IMR-90 (cell line): ENCODE results near the gene RAD21L1. TPM values are rescaled to one million over a fixed set of nuclear protein-coding genes. Genes with fewer than 3 reads are reported as not detected.

Source experiments
- ATAC-seq: fragments of 200-7000 bp; cut with Tn5 transposase; 2 replicates; pipeline ENCODE4 v1.9.1; 2020; ENCODE audit warnings: low read depth, mild to moderate bottlenecking, moderate library complexity
- BruUV-seq: library from RNA; stranded (reverse); fragments of 400-500 nt; replicated peaks from 2 replicates; lab custom pipeline; 2021; lab: Mats Ljungman, UMichigan
- CTCF ChIA-PET: fragments of 300-600 bp; formaldehyde crosslinking; extraction: SDS; loops from one replicate; lab custom pipeline; 2021; ENCODE audit warnings: antibody characterized with exemption; lab: Yijun Ruan, JAX
- POLR2A ChIA-PET: fragments of 300-600 bp; sonication (Branson Sonifier 250); formaldehyde crosslinking; loops from one replicate; lab custom pipeline; 2022; ENCODE audit warnings: antibody characterized with exemption; ENCODE audit not compliant: unreplicated experiment; lab: Charles Lee
- DNase-seq: peaks from one replicate; pipeline ENCODE4 v3.0.0; 2013
- H2AFZ ChIP-seq: replicated peaks from 2 replicates; pipeline ENCODE3; 2013; ENCODE audit warnings: low read length, mild to moderate bottlenecking; ENCODE audit not compliant: poor library complexity
- H2AK5ac ChIP-seq: 2 replicates; pipeline ENCODE4 v1.6.1; 2013; ENCODE audit warnings: low read depth, low read length, inconsistent platforms
- H2AK9ac ChIP-seq: replicated peaks from 2 replicates; pipeline ENCODE3; 2013; ENCODE audit warnings: mild to moderate bottlenecking, low read depth, low read length, moderate library complexity; ENCODE audit not compliant: poor library complexity
- H2BK120ac ChIP-seq: 2 replicates; pipeline ENCODE4 v1.6.1; 2013; ENCODE audit warnings: low read depth, low read length, inconsistent platforms
- H2BK15ac ChIP-seq: 3 replicates; pipeline ENCODE4 v1.6.1; 2013; ENCODE audit warnings: low read depth, low read length, inconsistent platforms
- H2BK20ac ChIP-seq: 2 replicates; pipeline ENCODE4 v1.6.1; 2013; ENCODE audit warnings: low read depth, mild to moderate bottlenecking, inconsistent platforms, low read length, moderate library complexity
- H2BK5ac ChIP-seq: 2 replicates; pipeline ENCODE4 v1.6.1; 2013; ENCODE audit warnings: mild to moderate bottlenecking, low read depth, low read length, inconsistent platforms; ENCODE audit not compliant: poor library complexity, severe bottlenecking
- H3K14ac ChIP-seq: replicated peaks from 2 replicates; pipeline ENCODE4 v1.6.1; 2013; ENCODE audit warnings: low read depth, low read length, inconsistent platforms
- H3K18ac ChIP-seq: 2 replicates; pipeline ENCODE4 v1.6.1; 2013; ENCODE audit warnings: low read depth, low read length, control low read depth
- H3K23ac ChIP-seq: 2 replicates; pipeline ENCODE4 v1.6.1; 2013; ENCODE audit warnings: low read depth, low read length, inconsistent platforms
- H3K27ac ChIP-seq: 2 replicates; pipeline ENCODE4 v1.5.1; 2013; ENCODE audit warnings: mild to moderate bottlenecking, control low read depth, low read length; ENCODE audit not compliant: insufficient read depth
- H3K27me3 ChIP-seq: 2 replicates; pipeline ENCODE4 v1.6.1; 2013; ENCODE audit warnings: low read length; ENCODE audit not compliant: control insufficient read depth, insufficient read depth
- H3K36me3 ChIP-seq: 2 replicates; pipeline ENCODE4 v1.6.1; 2013; ENCODE audit warnings: low read length, mixed read lengths; ENCODE audit not compliant: control insufficient read depth, insufficient read depth
- H3K4ac ChIP-seq: 2 replicates; pipeline ENCODE4 v1.6.1; 2013; ENCODE audit warnings: low read depth, low read length, inconsistent platforms
- H3K4me1 ChIP-seq: 2 replicates; pipeline ENCODE4 v1.6.1; 2013; ENCODE audit warnings: low read length, mixed read lengths; ENCODE audit not compliant: control insufficient read depth, insufficient read depth
- H3K4me2 ChIP-seq: 2 replicates; pipeline ENCODE4 v1.6.1; 2013; ENCODE audit warnings: low read depth, mild to moderate bottlenecking, control low read depth, low read length, moderate library complexity
- H3K4me3 ChIP-seq: 2 replicates; pipeline ENCODE4 v1.5.1; 2013; ENCODE audit warnings: low read depth, mild to moderate bottlenecking, control low read depth, low read length, moderate library complexity; ENCODE audit not compliant: insufficient read depth
- H3K56ac ChIP-seq: 2 replicates; pipeline ENCODE4 v1.6.1; 2013; ENCODE audit warnings: low read length, inconsistent platforms; ENCODE audit not compliant: insufficient read depth; ENCODE audit errors: extremely low read depth
- H3K79me1 ChIP-seq, 2 experiments: 2 replicates each; pipeline ENCODE4 v1.6.1; 2013; ENCODE audit warnings: low read length in 2 of 2, inconsistent platforms in 1 of 2, low read depth in 1 of 2
- H3K9ac ChIP-seq: 2 replicates; pipeline ENCODE4 v1.6.1; 2013; ENCODE audit warnings: low read depth, low read length, control low read depth
- H3K9me1 ChIP-seq: 2 replicates; pipeline ENCODE4 v1.6.1; 2013; ENCODE audit warnings: low read length, inconsistent platforms; ENCODE audit not compliant: insufficient read depth
- H3K9me3 ChIP-seq: 2 replicates; pipeline ENCODE4 v1.6.1; 2013; ENCODE audit warnings: low read length; ENCODE audit not compliant: control insufficient read depth, insufficient read depth
- H4K20me1 ChIP-seq: 2 replicates; pipeline ENCODE4 v1.6.1; 2013; ENCODE audit warnings: low read length, inconsistent platforms; ENCODE audit not compliant: insufficient read depth
- H4K5ac ChIP-seq: 2 replicates; pipeline ENCODE4 v1.6.1; 2013; ENCODE audit warnings: mild to moderate bottlenecking, low read depth, low read length, control low read depth
- H4K8ac ChIP-seq, 2 experiments: 2 replicates each; pipeline ENCODE4 v1.6.1; 2013; ENCODE audit warnings: low read depth in 2 of 2, low read length in 2 of 2, control low read depth in 1 of 2, inconsistent platforms in 1 of 2
- H4K91ac ChIP-seq: 2 replicates; pipeline ENCODE4 v1.6.1; 2013; ENCODE audit warnings: low read depth, low read length, inconsistent platforms; ENCODE audit not compliant: insufficient read depth
- BHLHE40 ChIP-seq: fragments of 150-350 bp; IDR thresholded peaks from 2 replicates; pipeline ENCODE4 v1.6.1; 2016; ENCODE audit warnings: mild to moderate bottlenecking, low read depth, low read length
- CEBPB ChIP-seq: IDR thresholded peaks from 2 replicates; pipeline ENCODE4 v1.6.1; 2012; ENCODE audit warnings: low read depth, low read length, improper control_type of control experiment
- CHD1 ChIP-seq: IDR thresholded peaks from 2 replicates; pipeline ENCODE4 v1.6.1; 2012; ENCODE audit warnings: low read depth, low read length, improper control_type of control experiment
- FOS ChIP-seq: fragments of 150-350 bp; IDR thresholded peaks from 2 replicates; pipeline ENCODE4 v1.6.1; 2016; ENCODE audit warnings: low read depth, low read length
- MAFK ChIP-seq: IDR thresholded peaks from 2 replicates; pipeline ENCODE4 v1.6.1; 2012; ENCODE audit warnings: low read depth, low read length, improper control_type of control experiment
- MAZ ChIP-seq: IDR thresholded peaks from 2 replicates; pipeline ENCODE4 v1.6.1; 2012; ENCODE audit warnings: low read depth, mild to moderate bottlenecking, low read length, improper control_type of control experiment, moderate library complexity, borderline replicate concordance
- MXI1 ChIP-seq: IDR thresholded peaks from 2 replicates; pipeline ENCODE4 v1.6.1; 2012; ENCODE audit warnings: low read depth, mild to moderate bottlenecking, low read length, moderate library complexity, borderline replicate concordance
- NFE2L2 ChIP-seq: fragments of 150-350 bp; IDR thresholded peaks from 2 replicates; pipeline ENCODE4 v1.6.1; 2016; ENCODE audit warnings: low read depth, mild to moderate bottlenecking, low read length
- POLR2A ChIP-seq: IDR thresholded peaks from 2 replicates; pipeline ENCODE4 v1.6.1; 2012; ENCODE audit warnings: mild to moderate bottlenecking, low read depth, low read length
- RAD21 ChIP-seq: IDR thresholded peaks from 2 replicates; pipeline ENCODE4 v1.6.1; 2012; ENCODE audit warnings: low read length, improper control_type of control experiment
- RFX5 ChIP-seq: IDR thresholded peaks from 2 replicates; pipeline ENCODE4 v1.8.0; 2012; ENCODE audit warnings: low read depth, mild to moderate bottlenecking, low read length, moderate library complexity
- SMC3 ChIP-seq: fragments of 150-350 bp; IDR thresholded peaks from 2 replicates; pipeline ENCODE4 v1.6.1; 2016; ENCODE audit warnings: low read depth, mild to moderate bottlenecking, antibody characterized with exemption, low read length, moderate library complexity
- WGBS, 2 experiments: methylation state at CpG; one replicate each; pipeline versions ENCODE4 v1.1.5 to v1.1.7; 2013; ENCODE audit warnings: missing lambda C conversion rate in 2 of 2; ENCODE audit not compliant: insufficient read length in 1 of 2; ENCODE audit errors: extremely low coverage in 2 of 2; 5-methylcytosine and 5-hydroxymethylcytosine counted together
- dilution Hi-C: fragments of 300-500 bp; cut with HindIII; formaldehyde crosslinking; loops from one replicate; pipeline ENCODE4 v1.14.3; 2018; ENCODE audit warnings: low sequenced_read_pairs; ENCODE audit not compliant: unreplicated experiment
- in situ Hi-C: fragments of 300-500 bp; cut with MboI; formaldehyde crosslinking; loops from 3 replicates; pipeline ENCODE4 v1.14.3; 2019; ENCODE audit warnings: low sequenced_read_pairs, inconsistent platforms, mixed read lengths
- intact Hi-C: fragments of 100-400 bp; cut with micrococcal nuclease; formaldehyde crosslinking; loops from 2 replicates; pipeline ENCODE4 v1.10.0; 2022
- polyA plus RNA-seq, 3 experiments: library from polyadenylated mRNA; depleted of rRNA; stranded (reverse); fragments of >200 nt; gene quantifications; 2 replicates each; pipeline ENCODE4 v1.2.3, GENCODE V29; 2012; ENCODE audit warnings: low replicate concordance in 1 of 3
- total RNA-seq: library from RNA; depleted of rRNA; stranded (reverse); fragments of >200 nt; gene quantifications from 2 replicates; pipeline ENCODE4 v1.2.3, GENCODE V29; 2012
- TF ChIP-seq, protein P1 (sequence below): conservative IDR thresholded peaks from 2 replicates; pipeline ENCODE4 v1.5.1; 2012; ENCODE audit warnings: mild to moderate bottlenecking, low read depth, low read length, improper control_type of control experiment
- TF ChIP-seq, protein P2 (sequence below): fragments of 150-350 bp; IDR thresholded peaks from 2 replicates; pipeline ENCODE4 v1.6.1; 2017; ENCODE audit warnings: mild to moderate bottlenecking, antibody characterized with exemption, low read length, low read depth
- TF ChIP-seq, protein P3 (sequence below): fragments of 150-350 bp; IDR thresholded peaks from 2 replicates; pipeline ENCODE4 v1.6.1; 2016; ENCODE audit warnings: low read depth, mild to moderate bottlenecking, low read length, moderate library complexity, borderline replicate concordance

Gene RAD21L1
- total and polyA plus RNA-seq, 2 of the 4 experiments (the other 2 are of a cell fraction): not detected

DNA sequence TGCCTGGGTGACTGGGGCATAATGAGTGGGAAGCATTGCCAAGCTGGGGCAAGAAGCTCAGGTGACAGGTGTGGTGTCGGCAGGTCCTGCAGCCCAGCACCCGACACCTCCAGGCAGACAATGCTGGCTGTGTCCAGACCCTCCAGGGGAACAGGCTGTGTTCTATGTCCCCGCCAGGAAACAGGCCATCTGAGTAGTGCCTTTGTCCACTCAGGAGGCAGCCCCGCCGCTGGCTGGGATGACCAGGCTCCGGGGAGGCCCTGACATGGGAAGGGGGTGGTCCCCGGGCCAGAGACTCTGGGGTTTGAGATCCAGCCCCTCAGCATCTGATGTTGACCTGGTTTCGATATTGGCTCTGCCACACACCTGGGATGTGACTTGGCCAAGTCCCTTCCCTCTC is 68.7 kb downstream of the RAD21L1 start:
- Histone ChIP-seq H2AK9ac (no peak overlapping the region), H3K36me3 (no peaks in the 10 kb centered on the region; the same call in 1 of the 2 replicates), H3K9me3 (no peaks in the 10 kb centered on the region), H3K79me1 (peaks cover 5 to 22% of the 10 kb centered on the region in 2 experiments; a peak in 3 of 4 replicates), H3K4me2 (no peak overlapping the region), H4K8ac (no peak overlapping the region), H3K56ac (no peak overlapping the region), H3K27ac (no peak overlapping the region), H2AFZ (no peak overlapping the region), H2AK5ac (no peak overlapping the region), H4K20me1 (peaks cover 27% of the 10 kb centered on the region), H3K4me3 (no peak overlapping the region), H3K27me3 (no peaks in the 10 kb centered on the region), H4K5ac (no peak overlapping the region), H3K14ac (no peak overlapping the region), H2BK120ac (no peak overlapping the region), H3K9ac (no peak overlapping the region), H2BK5ac (no peak overlapping the region), H3K4ac (no peak overlapping the region), H2BK20ac (no peak overlapping the region), H3K23ac (no peak overlapping the region), H2BK15ac (no peak overlapping the region), H4K91ac (no peak overlapping the region), H3K18ac (no peak overlapping the region), H3K9me1 (peaks cover 35% of the 10 kb centered on the region), H3K4me1 (no peaks in the 10 kb centered on the region; the same call in 1 of the 2 replicates)
- DNase-seq (no peak), ATAC-seq (no peak)
- intact Hi-C loops: no loop called here
- no TSS peak for BruUV-seq
- ChIA-PET POLR2A (no interaction called here), CTCF (no interaction called here)
- WGBS, 2 experiments: 83% methylated on average over 2 of the region's 8 CpGs; no CpG with 5 or more reads in 1 of the 2 experiments
- dilution Hi-C loops: no loop called here
- in situ Hi-C loops: no loop called here
- TF ChIP-seq NFE2L2 (no peak), POLR2A (no peak), MAFK (no peak), BHLHE40 (no peak), FOS (no peak), SMC3 (no peak), MAZ (no peak), RAD21 (no peak), CEBPB (no peak), CHD1 (no peak), RFX5 (no peak), MXI1 (no peak)
- TF ChIP-seq, protein P1, sequence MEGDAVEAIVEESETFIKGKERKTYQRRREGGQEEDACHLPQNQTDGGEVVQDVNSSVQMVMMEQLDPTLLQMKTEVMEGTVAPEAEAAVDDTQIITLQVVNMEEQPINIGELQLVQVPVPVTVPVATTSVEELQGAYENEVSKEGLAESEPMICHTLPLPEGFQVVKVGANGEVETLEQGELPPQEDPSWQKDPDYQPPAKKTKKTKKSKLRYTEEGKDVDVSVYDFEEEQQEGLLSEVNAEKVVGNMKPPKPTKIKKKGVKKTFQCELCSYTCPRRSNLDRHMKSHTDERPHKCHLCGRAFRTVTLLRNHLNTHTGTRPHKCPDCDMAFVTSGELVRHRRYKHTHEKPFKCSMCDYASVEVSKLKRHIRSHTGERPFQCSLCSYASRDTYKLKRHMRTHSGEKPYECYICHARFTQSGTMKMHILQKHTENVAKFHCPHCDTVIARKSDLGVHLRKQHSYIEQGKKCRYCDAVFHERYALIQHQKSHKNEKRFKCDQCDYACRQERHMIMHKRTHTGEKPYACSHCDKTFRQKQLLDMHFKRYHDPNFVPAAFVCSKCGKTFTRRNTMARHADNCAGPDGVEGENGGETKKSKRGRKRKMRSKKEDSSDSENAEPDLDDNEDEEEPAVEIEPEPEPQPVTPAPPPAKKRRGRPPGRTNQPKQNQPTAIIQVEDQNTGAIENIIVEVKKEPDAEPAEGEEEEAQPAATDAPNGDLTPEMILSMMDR: no peak
- TF ChIP-seq, protein P2, sequence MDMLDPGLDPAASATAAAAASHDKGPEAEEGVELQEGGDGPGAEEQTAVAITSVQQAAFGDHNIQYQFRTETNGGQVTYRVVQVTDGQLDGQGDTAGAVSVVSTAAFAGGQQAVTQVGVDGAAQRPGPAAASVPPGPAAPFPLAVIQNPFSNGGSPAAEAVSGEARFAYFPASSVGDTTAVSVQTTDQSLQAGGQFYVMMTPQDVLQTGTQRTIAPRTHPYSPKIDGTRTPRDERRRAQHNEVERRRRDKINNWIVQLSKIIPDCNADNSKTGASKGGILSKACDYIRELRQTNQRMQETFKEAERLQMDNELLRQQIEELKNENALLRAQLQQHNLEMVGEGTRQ: no peak
- TF ChIP-seq, protein P3, sequence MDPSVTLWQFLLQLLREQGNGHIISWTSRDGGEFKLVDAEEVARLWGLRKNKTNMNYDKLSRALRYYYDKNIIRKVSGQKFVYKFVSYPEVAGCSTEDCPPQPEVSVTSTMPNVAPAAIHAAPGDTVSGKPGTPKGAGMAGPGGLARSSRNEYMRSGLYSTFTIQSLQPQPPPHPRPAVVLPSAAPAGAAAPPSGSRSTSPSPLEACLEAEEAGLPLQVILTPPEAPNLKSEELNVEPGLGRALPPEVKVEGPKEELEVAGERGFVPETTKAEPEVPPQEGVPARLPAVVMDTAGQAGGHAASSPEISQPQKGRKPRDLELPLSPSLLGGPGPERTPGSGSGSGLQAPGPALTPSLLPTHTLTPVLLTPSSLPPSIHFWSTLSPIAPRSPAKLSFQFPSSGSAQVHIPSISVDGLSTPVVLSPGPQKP: no peak
